ENCODE results near the gene PRKN. TPM values are rescaled to one million over a fixed set of nuclear protein-coding genes. Genes with fewer than 3 reads are reported as not detected.

The PRKN gene
- total and polyA plus RNA-seq, 9 of the 15 experiments (the other 6 are each of a cell fraction or from before 2014, with no cell fraction given) = 0.03 to 0.96 (median 0.15) TPM; not detected in 2

- TF ChIP-seq FOXA1 (IDR thresholded peaks at IDR 0.05; ENCODE audit: borderline replicate concordance) (no peak), TARDBP (IDR thresholded peaks at IDR 0.05) (no peak), SUPT5H (IDR thresholded peaks at IDR 0.05) (no peak)
- TF ChIP-seq, protein P1, sequence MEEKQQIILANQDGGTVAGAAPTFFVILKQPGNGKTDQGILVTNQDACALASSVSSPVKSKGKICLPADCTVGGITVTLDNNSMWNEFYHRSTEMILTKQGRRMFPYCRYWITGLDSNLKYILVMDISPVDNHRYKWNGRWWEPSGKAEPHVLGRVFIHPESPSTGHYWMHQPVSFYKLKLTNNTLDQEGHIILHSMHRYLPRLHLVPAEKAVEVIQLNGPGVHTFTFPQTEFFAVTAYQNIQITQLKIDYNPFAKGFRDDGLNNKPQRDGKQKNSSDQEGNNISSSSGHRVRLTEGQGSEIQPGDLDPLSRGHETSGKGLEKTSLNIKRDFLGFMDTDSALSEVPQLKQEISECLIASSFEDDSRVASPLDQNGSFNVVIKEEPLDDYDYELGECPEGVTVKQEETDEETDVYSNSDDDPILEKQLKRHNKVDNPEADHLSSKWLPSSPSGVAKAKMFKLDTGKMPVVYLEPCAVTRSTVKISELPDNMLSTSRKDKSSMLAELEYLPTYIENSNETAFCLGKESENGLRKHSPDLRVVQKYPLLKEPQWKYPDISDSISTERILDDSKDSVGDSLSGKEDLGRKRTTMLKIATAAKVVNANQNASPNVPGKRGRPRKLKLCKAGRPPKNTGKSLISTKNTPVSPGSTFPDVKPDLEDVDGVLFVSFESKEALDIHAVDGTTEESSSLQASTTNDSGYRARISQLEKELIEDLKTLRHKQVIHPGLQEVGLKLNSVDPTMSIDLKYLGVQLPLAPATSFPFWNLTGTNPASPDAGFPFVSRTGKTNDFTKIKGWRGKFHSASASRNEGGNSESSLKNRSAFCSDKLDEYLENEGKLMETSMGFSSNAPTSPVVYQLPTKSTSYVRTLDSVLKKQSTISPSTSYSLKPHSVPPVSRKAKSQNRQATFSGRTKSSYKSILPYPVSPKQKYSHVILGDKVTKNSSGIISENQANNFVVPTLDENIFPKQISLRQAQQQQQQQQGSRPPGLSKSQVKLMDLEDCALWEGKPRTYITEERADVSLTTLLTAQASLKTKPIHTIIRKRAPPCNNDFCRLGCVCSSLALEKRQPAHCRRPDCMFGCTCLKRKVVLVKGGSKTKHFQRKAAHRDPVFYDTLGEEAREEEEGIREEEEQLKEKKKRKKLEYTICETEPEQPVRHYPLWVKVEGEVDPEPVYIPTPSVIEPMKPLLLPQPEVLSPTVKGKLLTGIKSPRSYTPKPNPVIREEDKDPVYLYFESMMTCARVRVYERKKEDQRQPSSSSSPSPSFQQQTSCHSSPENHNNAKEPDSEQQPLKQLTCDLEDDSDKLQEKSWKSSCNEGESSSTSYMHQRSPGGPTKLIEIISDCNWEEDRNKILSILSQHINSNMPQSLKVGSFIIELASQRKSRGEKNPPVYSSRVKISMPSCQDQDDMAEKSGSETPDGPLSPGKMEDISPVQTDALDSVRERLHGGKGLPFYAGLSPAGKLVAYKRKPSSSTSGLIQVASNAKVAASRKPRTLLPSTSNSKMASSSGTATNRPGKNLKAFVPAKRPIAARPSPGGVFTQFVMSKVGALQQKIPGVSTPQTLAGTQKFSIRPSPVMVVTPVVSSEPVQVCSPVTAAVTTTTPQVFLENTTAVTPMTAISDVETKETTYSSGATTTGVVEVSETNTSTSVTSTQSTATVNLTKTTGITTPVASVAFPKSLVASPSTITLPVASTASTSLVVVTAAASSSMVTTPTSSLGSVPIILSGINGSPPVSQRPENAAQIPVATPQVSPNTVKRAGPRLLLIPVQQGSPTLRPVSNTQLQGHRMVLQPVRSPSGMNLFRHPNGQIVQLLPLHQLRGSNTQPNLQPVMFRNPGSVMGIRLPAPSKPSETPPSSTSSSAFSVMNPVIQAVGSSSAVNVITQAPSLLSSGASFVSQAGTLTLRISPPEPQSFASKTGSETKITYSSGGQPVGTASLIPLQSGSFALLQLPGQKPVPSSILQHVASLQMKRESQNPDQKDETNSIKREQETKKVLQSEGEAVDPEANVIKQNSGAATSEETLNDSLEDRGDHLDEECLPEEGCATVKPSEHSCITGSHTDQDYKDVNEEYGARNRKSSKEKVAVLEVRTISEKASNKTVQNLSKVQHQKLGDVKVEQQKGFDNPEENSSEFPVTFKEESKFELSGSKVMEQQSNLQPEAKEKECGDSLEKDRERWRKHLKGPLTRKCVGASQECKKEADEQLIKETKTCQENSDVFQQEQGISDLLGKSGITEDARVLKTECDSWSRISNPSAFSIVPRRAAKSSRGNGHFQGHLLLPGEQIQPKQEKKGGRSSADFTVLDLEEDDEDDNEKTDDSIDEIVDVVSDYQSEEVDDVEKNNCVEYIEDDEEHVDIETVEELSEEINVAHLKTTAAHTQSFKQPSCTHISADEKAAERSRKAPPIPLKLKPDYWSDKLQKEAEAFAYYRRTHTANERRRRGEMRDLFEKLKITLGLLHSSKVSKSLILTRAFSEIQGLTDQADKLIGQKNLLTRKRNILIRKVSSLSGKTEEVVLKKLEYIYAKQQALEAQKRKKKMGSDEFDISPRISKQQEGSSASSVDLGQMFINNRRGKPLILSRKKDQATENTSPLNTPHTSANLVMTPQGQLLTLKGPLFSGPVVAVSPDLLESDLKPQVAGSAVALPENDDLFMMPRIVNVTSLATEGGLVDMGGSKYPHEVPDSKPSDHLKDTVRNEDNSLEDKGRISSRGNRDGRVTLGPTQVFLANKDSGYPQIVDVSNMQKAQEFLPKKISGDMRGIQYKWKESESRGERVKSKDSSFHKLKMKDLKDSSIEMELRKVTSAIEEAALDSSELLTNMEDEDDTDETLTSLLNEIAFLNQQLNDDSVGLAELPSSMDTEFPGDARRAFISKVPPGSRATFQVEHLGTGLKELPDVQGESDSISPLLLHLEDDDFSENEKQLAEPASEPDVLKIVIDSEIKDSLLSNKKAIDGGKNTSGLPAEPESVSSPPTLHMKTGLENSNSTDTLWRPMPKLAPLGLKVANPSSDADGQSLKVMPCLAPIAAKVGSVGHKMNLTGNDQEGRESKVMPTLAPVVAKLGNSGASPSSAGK (IDR thresholded peaks at IDR 0.05) = 0 out of 2 replicates have a peak, but pooled peaks have one; percentile 12
- TF ChIP-seq, protein P2, sequence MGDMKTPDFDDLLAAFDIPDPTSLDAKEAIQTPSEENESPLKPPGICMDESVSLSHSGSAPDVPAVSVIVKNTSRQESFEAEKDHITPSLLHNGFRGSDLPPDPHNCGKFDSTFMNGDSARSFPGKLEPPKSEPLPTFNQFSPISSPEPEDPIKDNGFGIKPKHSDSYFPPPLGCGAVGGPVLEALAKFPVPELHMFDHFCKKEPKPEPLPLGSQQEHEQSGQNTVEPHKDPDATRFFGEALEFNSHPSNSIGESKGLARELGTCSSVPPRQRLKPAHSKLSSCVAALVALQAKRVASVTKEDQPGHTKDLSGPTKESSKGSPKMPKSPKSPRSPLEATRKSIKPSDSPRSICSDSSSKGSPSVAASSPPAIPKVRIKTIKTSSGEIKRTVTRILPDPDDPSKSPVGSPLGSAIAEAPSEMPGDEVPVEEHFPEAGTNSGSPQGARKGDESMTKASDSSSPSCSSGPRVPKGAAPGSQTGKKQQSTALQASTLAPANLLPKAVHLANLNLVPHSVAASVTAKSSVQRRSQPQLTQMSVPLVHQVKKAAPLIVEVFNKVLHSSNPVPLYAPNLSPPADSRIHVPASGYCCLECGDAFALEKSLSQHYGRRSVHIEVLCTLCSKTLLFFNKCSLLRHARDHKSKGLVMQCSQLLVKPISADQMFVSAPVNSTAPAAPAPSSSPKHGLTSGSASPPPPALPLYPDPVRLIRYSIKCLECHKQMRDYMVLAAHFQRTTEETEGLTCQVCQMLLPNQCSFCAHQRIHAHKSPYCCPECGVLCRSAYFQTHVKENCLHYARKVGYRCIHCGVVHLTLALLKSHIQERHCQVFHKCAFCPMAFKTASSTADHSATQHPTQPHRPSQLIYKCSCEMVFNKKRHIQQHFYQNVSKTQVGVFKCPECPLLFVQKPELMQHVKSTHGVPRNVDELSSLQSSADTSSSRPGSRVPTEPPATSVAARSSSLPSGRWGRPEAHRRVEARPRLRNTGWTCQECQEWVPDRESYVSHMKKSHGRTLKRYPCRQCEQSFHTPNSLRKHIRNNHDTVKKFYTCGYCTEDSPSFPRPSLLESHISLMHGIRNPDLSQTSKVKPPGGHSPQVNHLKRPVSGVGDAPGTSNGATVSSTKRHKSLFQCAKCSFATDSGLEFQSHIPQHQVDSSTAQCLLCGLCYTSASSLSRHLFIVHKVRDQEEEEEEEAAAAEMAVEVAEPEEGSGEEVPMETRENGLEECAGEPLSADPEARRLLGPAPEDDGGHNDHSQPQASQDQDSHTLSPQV (IDR thresholded peaks at IDR 0.05) = no peak
- TF ChIP-seq, protein P3, sequence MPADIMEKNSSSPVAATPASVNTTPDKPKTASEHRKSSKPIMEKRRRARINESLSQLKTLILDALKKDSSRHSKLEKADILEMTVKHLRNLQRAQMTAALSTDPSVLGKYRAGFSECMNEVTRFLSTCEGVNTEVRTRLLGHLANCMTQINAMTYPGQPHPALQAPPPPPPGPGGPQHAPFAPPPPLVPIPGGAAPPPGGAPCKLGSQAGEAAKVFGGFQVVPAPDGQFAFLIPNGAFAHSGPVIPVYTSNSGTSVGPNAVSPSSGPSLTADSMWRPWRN (IDR thresholded peaks at IDR 0.05; ENCODE audit: low read depth) = no peak
- TF ChIP-seq, protein P4, sequence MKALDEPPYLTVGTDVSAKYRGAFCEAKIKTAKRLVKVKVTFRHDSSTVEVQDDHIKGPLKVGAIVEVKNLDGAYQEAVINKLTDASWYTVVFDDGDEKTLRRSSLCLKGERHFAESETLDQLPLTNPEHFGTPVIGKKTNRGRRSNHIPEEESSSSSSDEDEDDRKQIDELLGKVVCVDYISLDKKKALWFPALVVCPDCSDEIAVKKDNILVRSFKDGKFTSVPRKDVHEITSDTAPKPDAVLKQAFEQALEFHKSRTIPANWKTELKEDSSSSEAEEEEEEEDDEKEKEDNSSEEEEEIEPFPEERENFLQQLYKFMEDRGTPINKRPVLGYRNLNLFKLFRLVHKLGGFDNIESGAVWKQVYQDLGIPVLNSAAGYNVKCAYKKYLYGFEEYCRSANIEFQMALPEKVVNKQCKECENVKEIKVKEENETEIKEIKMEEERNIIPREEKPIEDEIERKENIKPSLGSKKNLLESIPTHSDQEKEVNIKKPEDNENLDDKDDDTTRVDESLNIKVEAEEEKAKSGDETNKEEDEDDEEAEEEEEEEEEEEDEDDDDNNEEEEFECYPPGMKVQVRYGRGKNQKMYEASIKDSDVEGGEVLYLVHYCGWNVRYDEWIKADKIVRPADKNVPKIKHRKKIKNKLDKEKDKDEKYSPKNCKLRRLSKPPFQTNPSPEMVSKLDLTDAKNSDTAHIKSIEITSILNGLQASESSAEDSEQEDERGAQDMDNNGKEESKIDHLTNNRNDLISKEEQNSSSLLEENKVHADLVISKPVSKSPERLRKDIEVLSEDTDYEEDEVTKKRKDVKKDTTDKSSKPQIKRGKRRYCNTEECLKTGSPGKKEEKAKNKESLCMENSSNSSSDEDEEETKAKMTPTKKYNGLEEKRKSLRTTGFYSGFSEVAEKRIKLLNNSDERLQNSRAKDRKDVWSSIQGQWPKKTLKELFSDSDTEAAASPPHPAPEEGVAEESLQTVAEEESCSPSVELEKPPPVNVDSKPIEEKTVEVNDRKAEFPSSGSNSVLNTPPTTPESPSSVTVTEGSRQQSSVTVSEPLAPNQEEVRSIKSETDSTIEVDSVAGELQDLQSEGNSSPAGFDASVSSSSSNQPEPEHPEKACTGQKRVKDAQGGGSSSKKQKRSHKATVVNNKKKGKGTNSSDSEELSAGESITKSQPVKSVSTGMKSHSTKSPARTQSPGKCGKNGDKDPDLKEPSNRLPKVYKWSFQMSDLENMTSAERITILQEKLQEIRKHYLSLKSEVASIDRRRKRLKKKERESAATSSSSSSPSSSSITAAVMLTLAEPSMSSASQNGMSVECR (CRISPR knock-in tag; IDR thresholded peaks at IDR 0.05) = no peak
Observed at GRCh38 chr6:161533266-161533665, 1194.3 kb downstream of the PRKN start (continued).
